Measurements from ENCODE around the gene ADAM15. TPM values are rescaled to one million over a fixed set of nuclear protein-coding genes. Genes with fewer than 3 reads are reported as not detected.
A peak's percentile ranks its signal among the peaks of the same experiment; 100 is the strongest.

Gene ADAM15
- total RNA-seq, 2 donors from 2014 or later: 64.6 to 96.7 TPM

DNA sequence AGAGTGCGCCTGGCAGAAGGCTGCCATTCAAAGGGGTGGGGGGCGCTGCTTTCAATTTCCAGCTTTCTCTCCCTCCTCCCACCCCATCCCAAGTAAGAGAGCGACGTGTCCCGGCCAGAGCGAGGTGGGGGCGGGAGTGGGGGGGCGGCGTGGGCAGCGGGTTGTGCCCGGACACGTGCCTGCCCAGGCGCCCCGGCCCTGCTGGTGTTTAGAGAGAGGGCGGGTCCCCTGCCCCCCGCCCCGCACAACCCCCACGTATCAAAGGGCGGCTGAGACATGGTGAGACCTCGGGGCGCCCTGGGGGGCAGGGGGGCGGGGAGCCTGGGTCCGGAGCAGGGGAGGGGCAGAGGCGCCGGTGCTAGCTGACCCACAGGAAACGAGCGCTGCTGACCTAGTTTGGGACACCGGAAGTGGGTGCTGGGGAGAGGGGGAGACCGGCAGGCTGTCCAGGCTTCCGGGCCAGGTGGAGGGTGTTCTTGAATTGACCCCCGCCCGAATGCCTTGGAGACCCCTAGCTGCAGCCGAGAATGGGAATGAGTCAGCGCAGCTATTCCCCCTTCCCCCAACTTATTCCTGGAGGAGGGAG lies 47.3 kb upstream of the ADAM15 start:
- H3K4me1 ChIP-seq: peaks cover 0 to 68% of the 10 kb centered on the region in 2 donors
- peak; percentile 79 for DNase-seq (ENCODE audit: low spot score)
- peak overlapping the region; percentile 87 to 92 for H3K4me3 ChIP-seq
- peak overlapping the region; percentile 98 to 99 for H3K27ac ChIP-seq
- TF ChIP-seq CTCF (IDR thresholded peaks at IDR 0.05): no peak
- H3K36me3 ChIP-seq: no peaks in the 10 kb centered on the region
- no peaks in the 10 kb centered on the region for H3K27me3 ChIP-seq
- no peaks in the 10 kb centered on the region for H3K9me3 ChIP-seq

- no peak for DNase-seq (ENCODE audit: low spot score)
- H3K36me3 ChIP-seq: no peaks in the 10 kb centered on the region
- H3K9me3 ChIP-seq: no peaks in the 10 kb centered on the region
- peaks cover 0 to 68% of the 10 kb centered on the region in 2 donors for H3K4me1 ChIP-seq
- peak overlapping the region; percentile 98 to 99 for H3K27ac ChIP-seq
- no peaks in the 10 kb centered on the region for H3K27me3 ChIP-seq
- peak overlapping the region; percentile 87 to 92 for H3K4me3 ChIP-seq
- TF ChIP-seq CTCF (IDR thresholded peaks at IDR 0.05): no peak
Observed at GRCh38 chr1:155004352-155005075, 46.6 kb upstream of the ADAM15 start.

- Histone ChIP-seq H3K4me3 (peak overlapping the region in 1 of 2 donors; percentile 87), H3K4me1 (peaks cover 0 to 68% of the 10 kb centered on the region in 2 donors), H3K36me3 (no peaks in the 10 kb centered on the region), H3K9me3 (no peaks in the 10 kb centered on the region), H3K27ac (peak overlapping the region; percentile 98 to 99), H3K27me3 (no peaks in the 10 kb centered on the region)
- peak; percentile 84 for DNase-seq (ENCODE audit: low spot score)
- TF ChIP-seq CTCF (IDR thresholded peaks at IDR 0.05): no peak
Observed at GRCh38 chr1:155005076-155006011, 45.8 kb upstream of the ADAM15 start.

GRCh38 chr1:155006601-155007101 lies 44.5 kb upstream of the ADAM15 start:
- peaks cover 0 to 80% of the 10 kb centered on the region in 2 donors for H3K4me1 ChIP-seq
- H3K27ac ChIP-seq: peak overlapping the region; percentile 98 to 99
- H3K27me3 ChIP-seq: no peaks in the 10 kb centered on the region
- H3K9me3 ChIP-seq: no peaks in the 10 kb centered on the region
- no peaks in the 10 kb centered on the region for H3K36me3 ChIP-seq
- H3K4me3 ChIP-seq: no peak overlapping the region
- no peak for TF ChIP-seq CTCF (IDR thresholded peaks at IDR 0.05)
- DNase-seq (ENCODE audit: low spot score): no peak

DNA sequence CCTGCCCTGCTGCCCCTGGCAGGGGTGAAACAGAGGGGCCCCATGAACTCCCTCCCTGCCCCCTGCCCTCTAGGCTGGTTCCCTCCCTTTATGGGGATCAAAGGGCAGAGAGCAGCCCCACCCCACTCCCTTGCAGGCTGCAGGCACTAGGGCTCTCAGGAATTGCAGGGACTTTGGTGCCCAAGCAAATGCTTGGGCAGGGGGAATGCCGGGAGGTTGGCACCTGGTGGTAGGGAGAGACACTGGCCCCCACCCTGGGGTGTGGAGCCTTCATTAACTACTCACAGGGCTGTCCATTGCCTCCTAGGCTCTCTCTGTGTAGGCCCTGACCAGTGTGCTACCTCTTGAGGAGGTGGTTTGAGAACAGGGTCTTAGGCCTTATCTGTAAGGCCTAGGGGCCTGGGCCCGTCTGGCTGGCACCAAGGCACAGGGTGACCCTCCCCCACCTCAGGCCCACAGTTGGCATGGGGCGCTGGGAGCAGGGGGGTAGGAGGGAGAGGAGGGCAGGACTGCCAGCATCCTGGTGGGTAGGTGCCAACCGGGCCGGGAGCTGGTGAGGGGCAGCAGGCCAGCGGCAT lies 43.8 kb upstream of the ADAM15 start:
- Histone ChIP-seq H3K4me3 (peak overlapping the region in 1 of 2 donors; percentile 20), H3K27me3 (no peaks in the 10 kb centered on the region), H3K4me1 (peaks cover 0 to 86% of the 10 kb centered on the region in 2 donors), H3K27ac (peak overlapping the region; percentile 98 to 99), H3K9me3 (no peaks in the 10 kb centered on the region), H3K36me3 (no peaks in the 10 kb centered on the region)
- no peak for DNase-seq (ENCODE audit: low spot score)
- no peak for TF ChIP-seq CTCF (IDR thresholded peaks at IDR 0.05)

Data from right atrium auricular region (tissue), 2 donors.